HEK293T (cell line): ENCODE results near the gene ZP1.

Source experiments
- BHLHE40 ChIP-seq: fragments of 450-650 bp; IDR thresholded peaks from 2 replicates; pipeline ENCODE4 v1.6.1; 2016; ENCODE audit warnings: mild to moderate bottlenecking, moderate library complexity, borderline replicate concordance
- CTBP1 ChIP-seq: fragments of 450-650 bp; IDR thresholded peaks from 2 replicates; pipeline ENCODE4 v1.6.1; 2016; ENCODE audit warnings: borderline replicate concordance
- ELF4 ChIP-seq: fragments of 450-650 bp; IDR thresholded peaks from 2 replicates; pipeline ENCODE4 v1.6.1; 2017; ENCODE audit warnings: antibody characterized with exemption
- FOXK2 ChIP-seq: fragments of 450-650 bp; IDR thresholded peaks from 2 replicates; pipeline ENCODE4 v1.6.1; 2016; ENCODE audit warnings: mild to moderate bottlenecking
- FOXM1 ChIP-seq: fragments of 450-650 bp; IDR thresholded peaks from 2 replicates; pipeline ENCODE4 v1.6.1; 2017; ENCODE audit warnings: mild to moderate bottlenecking, borderline replicate concordance
- HDGF ChIP-seq: fragments of 450-650 bp; IDR thresholded peaks from 2 replicates; pipeline ENCODE4 v1.6.1; 2017; ENCODE audit warnings: antibody characterized with exemption, borderline replicate concordance
- L3MBTL2 ChIP-seq: fragments of 450-650 bp; conservative IDR thresholded peaks from 2 replicates; pipeline ENCODE4 v1.6.1; 2016; ENCODE audit warnings: mild to moderate bottlenecking
- SP1 ChIP-seq: fragments of 450-650 bp; IDR thresholded peaks from 2 replicates; pipeline ENCODE4 v1.6.1; 2017
- ZNF384 ChIP-seq: fragments of 450-650 bp; IDR thresholded peaks from 2 replicates; pipeline ENCODE4 v1.6.1; 2016

DNA sequence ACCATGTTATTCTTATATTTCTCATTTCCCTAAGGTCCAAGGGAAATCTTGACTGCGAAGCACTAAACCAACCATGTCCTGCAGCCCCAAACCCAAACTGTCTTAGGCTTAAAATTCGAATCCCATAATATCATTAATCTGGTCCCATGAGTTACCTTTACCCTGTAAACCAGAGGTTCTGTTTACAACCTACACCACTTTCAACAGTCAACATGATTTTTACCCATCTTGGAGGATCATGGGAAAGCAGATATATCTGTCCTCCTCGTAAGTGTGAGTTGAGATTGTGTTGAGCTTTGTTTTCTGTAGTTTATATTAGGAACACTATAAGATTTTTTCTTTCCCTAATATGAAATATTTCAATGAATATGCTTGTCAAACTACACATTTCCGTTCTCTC is 32.6 kb downstream of the ZP1 start:
- TF ChIP-seq L3MBTL2 (no peak), ZNF384 (no peak), FOXK2 (no peak), HDGF (no peak), CTBP1 (no peak), ELF4 (no peak), FOXM1 (no peak), SP1 (no peak), BHLHE40 (no peak)
